WTC11 (cell line): ENCODE results near the gene SGIP1. TPM values are rescaled to one million over a fixed set of nuclear protein-coding genes. Genes with fewer than 3 reads are reported as not detected.

ENCODE experiments used
- ATAC-seq: fragments of 200-7000 bp; cut with Tn5 transposase; 2 replicates; pipeline ENCODE4 v1.10.0; 2021; ENCODE audit warnings: mild to moderate bottlenecking, moderate library complexity
- CTCF ChIA-PET: fragments of 300-600 bp; sonication (Branson Sonifier 250); formaldehyde crosslinking; loops from one replicate; lab custom pipeline; 2021; ENCODE audit warnings: antibody characterized with exemption; lab: Charles Lee
- POLR2A ChIA-PET: fragments of 350-600 bp; sonication (Branson Sonifier 250); formaldehyde crosslinking; loops from one replicate; lab custom pipeline; 2021; ENCODE audit warnings: antibody characterized with exemption; lab: Charles Lee
- DNase-seq: peaks from one replicate; pipeline ENCODE4 v3.0.0; 2021; ENCODE audit warnings: low spot score
- H3K27ac Mint-ChIP-seq: 2 replicates; pipeline ENCODE4 v1.8.0; 2021; ENCODE audit warnings: mixed read lengths
- H3K27me3 Mint-ChIP-seq: 2 replicates; pipeline ENCODE4 v1.8.0; 2021; ENCODE audit warnings: low read depth, mild to moderate bottlenecking, moderate library complexity, mixed read lengths
- H3K36me3 Mint-ChIP-seq: 2 replicates; pipeline ENCODE4 v1.8.0; 2021; ENCODE audit warnings: mixed read lengths
- H3K4me1 Mint-ChIP-seq: 2 replicates; pipeline ENCODE4 v1.8.0; 2022; ENCODE audit warnings: mixed read lengths
- H3K4me3 Mint-ChIP-seq: 2 replicates; pipeline ENCODE4 v1.8.0; 2021; ENCODE audit warnings: mild to moderate bottlenecking, moderate library complexity, mixed read lengths
- H3K9me3 Mint-ChIP-seq: 2 replicates; pipeline ENCODE4 v1.8.0; 2021; ENCODE audit warnings: mixed read lengths
- CREM ChIP-seq: sonication (generic); formaldehyde crosslinking; IDR thresholded peaks from 2 replicates; pipeline ENCODE4 v1.8.1; 2022; ENCODE audit warnings: mild to moderate bottlenecking, missing genetic modification reagents, moderate library complexity
- FOXK1 ChIP-seq: sonication (generic); formaldehyde crosslinking; IDR thresholded peaks from 2 replicates; pipeline ENCODE4 v1.8.0; 2022; ENCODE audit warnings: mild to moderate bottlenecking, moderate library complexity, missing genetic modification reagents
- IRF2 ChIP-seq: sonication (generic); formaldehyde crosslinking; IDR thresholded peaks from 2 replicates; pipeline ENCODE4 v1.8.0; 2022; ENCODE audit warnings: low read depth, missing genetic modification reagents, borderline replicate concordance
- NFATC4 ChIP-seq: fragments of 250-450 bp; sonication (Bioruptor Pico); IDR thresholded peaks from 2 replicates; pipeline ENCODE4 v1.9.0; 2021; ENCODE audit warnings: mild to moderate bottlenecking
- NFYB ChIP-seq: sonication (generic); formaldehyde crosslinking; conservative IDR thresholded peaks from 2 replicates; pipeline ENCODE4 v1.8.0; 2022; ENCODE audit warnings: low read depth, missing genetic modification reagents
- RELA ChIP-seq: sonication (generic); formaldehyde crosslinking; IDR thresholded peaks from 2 replicates; pipeline ENCODE4 v1.8.1; 2022; ENCODE audit warnings: missing genetic modification reagents, mild to moderate bottlenecking, borderline replicate concordance
- TEAD1 ChIP-seq: sonication (generic); formaldehyde crosslinking; IDR thresholded peaks from 2 replicates; pipeline ENCODE4 v1.8.0; 2022; ENCODE audit warnings: mild to moderate bottlenecking, missing genetic modification reagents
- ZNF317 ChIP-seq: sonication (generic); formaldehyde crosslinking; IDR thresholded peaks from 2 replicates; pipeline ENCODE4 v1.8.1; 2023; ENCODE audit warnings: low read depth, mild to moderate bottlenecking, moderate library complexity, missing genetic modification reagents, borderline replicate concordance
- total RNA-seq: library from RNA; stranded (reverse); gene quantifications from 3 replicates; pipeline ENCODE4 v1.2.3, GENCODE V29; 2021
- TF ChIP-seq, protein P1 (sequence below): sonication (generic); formaldehyde crosslinking; conservative IDR thresholded peaks from 2 replicates; pipeline ENCODE4 v1.8.1; 2022; ENCODE audit warnings: mild to moderate bottlenecking, missing genetic modification reagents
- TF ChIP-seq, protein P2 (sequence below): sonication (generic); formaldehyde crosslinking; IDR thresholded peaks from 2 replicates; pipeline ENCODE4 v1.8.1; 2022; ENCODE audit warnings: mild to moderate bottlenecking, missing genetic modification reagents, moderate library complexity, borderline replicate concordance
- TF ChIP-seq, protein P3 (sequence below): sonication (generic); formaldehyde crosslinking; IDR thresholded peaks from 2 replicates; pipeline ENCODE4 v1.8.1; 2023; ENCODE audit warnings: mild to moderate bottlenecking, missing genetic modification reagents, borderline replicate concordance
- TF ChIP-seq, protein P4 (sequence below): sonication (generic); formaldehyde crosslinking; IDR thresholded peaks from 2 replicates; pipeline ENCODE4 v1.8.1; 2022; ENCODE audit warnings: low read depth, mild to moderate bottlenecking, moderate library complexity, missing genetic modification reagents, borderline replicate concordance
- TF ChIP-seq, protein P5 (sequence below): sonication (generic); formaldehyde crosslinking; IDR thresholded peaks from 2 replicates; pipeline ENCODE4 v1.8.1; 2022; ENCODE audit warnings: missing genetic modification reagents, borderline replicate concordance
- TF ChIP-seq, protein P6 (sequence below): sonication (generic); formaldehyde crosslinking; IDR thresholded peaks from 2 replicates; pipeline ENCODE4 v1.8.1; 2023; ENCODE audit warnings: mild to moderate bottlenecking, missing genetic modification reagents, moderate library complexity
- TF ChIP-seq, protein P7 (sequence below): fragments of 250-450 bp; sonication (Bioruptor Pico); IDR thresholded peaks from 2 replicates; pipeline ENCODE4 v1.9.0; 2021; ENCODE audit warnings: mild to moderate bottlenecking
- TF ChIP-seq, protein P8 (sequence below): fragments of 250-450 bp; sonication (Bioruptor Pico); IDR thresholded peaks from 2 replicates; pipeline ENCODE4 v1.9.0; 2021; ENCODE audit warnings: moderate library complexity, mild to moderate bottlenecking, inconsistent platforms, borderline replicate concordance
- TF ChIP-seq, protein P9 (sequence below): sonication (generic); formaldehyde crosslinking; IDR thresholded peaks from 2 replicates; pipeline ENCODE4 v1.8.0; 2022; ENCODE audit warnings: mild to moderate bottlenecking, missing genetic modification reagents

SGIP1 gene
- total RNA-seq, 1 experiment from 2014 or later: 3.9 TPM

DNA sequence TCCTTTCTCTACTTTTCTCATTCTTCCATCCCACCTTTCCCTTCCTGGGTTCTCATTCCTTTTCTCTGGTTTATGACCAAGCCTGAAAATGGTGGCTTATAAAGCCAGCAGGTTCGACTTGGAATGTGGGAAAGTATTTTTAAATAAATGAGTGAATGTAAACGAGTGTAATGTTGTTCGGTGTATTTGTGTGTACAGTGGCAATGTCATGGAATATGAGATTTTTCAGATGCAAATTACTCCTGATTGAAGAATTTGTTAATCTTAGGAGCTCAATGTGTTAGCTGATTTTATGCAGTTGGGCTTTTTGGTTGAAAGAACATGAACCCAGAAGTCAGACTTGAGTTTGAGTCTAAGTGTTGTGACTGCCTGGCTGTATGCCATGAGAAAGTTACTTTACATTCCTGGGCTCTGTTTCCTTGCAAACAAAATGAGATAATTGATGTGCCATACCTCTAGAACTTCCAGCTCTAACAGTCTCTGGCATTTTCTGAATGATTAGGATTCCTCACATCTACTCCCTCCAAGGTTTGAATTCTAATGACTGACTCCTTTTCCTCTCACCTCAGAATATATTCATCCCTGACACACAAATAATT, 6.6 kb downstream of the SGIP1 start (continued):
- TF ChIP-seq IRF2 (CRISPR knock-in tag): no peak
- TF ChIP-seq NFYB (CRISPR knock-in tag): no peak
- TF ChIP-seq, protein P1, sequence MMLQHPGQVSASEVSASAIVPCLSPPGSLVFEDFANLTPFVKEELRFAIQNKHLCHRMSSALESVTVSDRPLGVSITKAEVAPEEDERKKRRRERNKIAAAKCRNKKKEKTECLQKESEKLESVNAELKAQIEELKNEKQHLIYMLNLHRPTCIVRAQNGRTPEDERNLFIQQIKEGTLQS: no peak
- TF ChIP-seq, all 79 proteins: peak for 0

DNA sequence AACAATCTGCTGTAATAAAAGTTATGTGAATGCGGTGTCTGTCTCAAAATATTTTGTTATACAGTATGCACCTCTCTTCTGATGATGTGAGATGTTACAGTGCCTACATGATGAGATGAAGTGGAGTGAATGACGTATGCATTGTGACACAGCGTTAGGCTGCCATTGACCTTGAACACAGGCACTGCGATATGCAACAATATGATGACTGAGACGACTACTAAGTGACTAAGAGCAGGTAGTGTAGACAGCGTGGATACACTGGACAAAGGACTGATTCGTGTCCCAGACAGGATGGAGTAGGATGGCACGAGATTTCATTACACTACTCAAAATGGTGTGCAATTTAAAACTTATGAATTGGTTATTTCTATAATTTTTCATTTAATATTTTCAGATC, 8.4 kb downstream of the SGIP1 start:
- POLR2A ChIA-PET: no interaction called here
- Mint-ChIP-seq H3K4me1 (peaks cover 28% of the 10 kb centered on the region), H3K27ac (no peak overlapping the region), H3K27me3 (no peaks in the 10 kb centered on the region), H3K9me3 (no peaks in the 10 kb centered on the region), H3K4me3 (no peak overlapping the region), H3K36me3 (no peaks in the 10 kb centered on the region)
- TF ChIP-seq NFATC4 (CRISPR knock-in tag) (no peak), TEAD1 (CRISPR knock-in tag) (no peak), FOXK1 (CRISPR knock-in tag) (no peak), ZNF317 (CRISPR knock-in tag) (no peak), RELA (CRISPR knock-in tag) (no peak), CREM (CRISPR knock-in tag) (no peak)
- TF ChIP-seq, protein P2, sequence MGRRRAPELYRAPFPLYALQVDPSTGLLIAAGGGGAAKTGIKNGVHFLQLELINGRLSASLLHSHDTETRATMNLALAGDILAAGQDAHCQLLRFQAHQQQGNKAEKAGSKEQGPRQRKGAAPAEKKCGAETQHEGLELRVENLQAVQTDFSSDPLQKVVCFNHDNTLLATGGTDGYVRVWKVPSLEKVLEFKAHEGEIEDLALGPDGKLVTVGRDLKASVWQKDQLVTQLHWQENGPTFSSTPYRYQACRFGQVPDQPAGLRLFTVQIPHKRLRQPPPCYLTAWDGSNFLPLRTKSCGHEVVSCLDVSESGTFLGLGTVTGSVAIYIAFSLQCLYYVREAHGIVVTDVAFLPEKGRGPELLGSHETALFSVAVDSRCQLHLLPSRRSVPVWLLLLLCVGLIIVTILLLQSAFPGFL (CRISPR knock-in tag): no peak
- TF ChIP-seq, protein P3, sequence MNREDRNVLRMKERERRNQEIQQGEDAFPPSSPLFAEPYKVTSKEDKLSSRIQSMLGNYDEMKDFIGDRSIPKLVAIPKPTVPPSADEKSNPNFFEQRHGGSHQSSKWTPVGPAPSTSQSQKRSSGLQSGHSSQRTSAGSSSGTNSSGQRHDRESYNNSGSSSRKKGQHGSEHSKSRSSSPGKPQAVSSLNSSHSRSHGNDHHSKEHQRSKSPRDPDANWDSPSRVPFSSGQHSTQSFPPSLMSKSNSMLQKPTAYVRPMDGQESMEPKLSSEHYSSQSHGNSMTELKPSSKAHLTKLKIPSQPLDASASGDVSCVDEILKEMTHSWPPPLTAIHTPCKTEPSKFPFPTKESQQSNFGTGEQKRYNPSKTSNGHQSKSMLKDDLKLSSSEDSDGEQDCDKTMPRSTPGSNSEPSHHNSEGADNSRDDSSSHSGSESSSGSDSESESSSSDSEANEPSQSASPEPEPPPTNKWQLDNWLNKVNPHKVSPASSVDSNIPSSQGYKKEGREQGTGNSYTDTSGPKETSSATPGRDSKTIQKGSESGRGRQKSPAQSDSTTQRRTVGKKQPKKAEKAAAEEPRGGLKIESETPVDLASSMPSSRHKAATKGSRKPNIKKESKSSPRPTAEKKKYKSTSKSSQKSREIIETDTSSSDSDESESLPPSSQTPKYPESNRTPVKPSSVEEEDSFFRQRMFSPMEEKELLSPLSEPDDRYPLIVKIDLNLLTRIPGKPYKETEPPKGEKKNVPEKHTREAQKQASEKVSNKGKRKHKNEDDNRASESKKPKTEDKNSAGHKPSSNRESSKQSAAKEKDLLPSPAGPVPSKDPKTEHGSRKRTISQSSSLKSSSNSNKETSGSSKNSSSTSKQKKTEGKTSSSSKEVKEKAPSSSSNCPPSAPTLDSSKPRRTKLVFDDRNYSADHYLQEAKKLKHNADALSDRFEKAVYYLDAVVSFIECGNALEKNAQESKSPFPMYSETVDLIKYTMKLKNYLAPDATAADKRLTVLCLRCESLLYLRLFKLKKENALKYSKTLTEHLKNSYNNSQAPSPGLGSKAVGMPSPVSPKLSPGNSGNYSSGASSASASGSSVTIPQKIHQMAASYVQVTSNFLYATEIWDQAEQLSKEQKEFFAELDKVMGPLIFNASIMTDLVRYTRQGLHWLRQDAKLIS (CRISPR knock-in tag): no peak
- TF ChIP-seq, protein P4, sequence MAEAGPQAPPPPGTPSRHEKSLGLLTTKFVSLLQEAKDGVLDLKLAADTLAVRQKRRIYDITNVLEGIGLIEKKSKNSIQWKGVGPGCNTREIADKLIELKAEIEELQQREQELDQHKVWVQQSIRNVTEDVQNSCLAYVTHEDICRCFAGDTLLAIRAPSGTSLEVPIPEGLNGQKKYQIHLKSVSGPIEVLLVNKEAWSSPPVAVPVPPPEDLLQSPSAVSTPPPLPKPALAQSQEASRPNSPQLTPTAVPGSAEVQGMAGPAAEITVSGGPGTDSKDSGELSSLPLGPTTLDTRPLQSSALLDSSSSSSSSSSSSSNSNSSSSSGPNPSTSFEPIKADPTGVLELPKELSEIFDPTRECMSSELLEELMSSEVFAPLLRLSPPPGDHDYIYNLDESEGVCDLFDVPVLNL (CRISPR knock-in tag): no peak
- TF ChIP-seq, protein P5, sequence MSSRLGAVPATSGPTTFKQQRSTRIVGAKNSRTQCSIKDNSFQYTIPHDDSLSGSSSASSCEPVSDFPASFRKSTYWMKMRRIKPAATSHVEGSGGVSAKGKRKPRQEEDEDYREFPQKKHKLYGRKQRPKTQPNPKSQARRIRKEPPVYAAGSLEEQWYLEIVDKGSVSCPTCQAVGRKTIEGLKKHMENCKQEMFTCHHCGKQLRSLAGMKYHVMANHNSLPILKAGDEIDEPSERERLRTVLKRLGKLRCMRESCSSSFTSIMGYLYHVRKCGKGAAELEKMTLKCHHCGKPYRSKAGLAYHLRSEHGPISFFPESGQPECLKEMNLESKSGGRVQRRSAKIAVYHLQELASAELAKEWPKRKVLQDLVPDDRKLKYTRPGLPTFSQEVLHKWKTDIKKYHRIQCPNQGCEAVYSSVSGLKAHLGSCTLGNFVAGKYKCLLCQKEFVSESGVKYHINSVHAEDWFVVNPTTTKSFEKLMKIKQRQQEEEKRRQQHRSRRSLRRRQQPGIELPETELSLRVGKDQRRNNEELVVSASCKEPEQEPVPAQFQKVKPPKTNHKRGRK: no peak
- TF ChIP-seq, protein P6, sequence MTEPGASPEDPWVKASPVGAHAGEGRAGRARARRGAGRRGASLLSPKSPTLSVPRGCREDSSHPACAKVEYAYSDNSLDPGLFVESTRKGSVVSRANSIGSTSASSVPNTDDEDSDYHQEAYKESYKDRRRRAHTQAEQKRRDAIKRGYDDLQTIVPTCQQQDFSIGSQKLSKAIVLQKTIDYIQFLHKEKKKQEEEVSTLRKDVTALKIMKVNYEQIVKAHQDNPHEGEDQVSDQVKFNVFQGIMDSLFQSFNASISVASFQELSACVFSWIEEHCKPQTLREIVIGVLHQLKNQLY (CRISPR knock-in tag): no peak
- TF ChIP-seq, protein P7, sequence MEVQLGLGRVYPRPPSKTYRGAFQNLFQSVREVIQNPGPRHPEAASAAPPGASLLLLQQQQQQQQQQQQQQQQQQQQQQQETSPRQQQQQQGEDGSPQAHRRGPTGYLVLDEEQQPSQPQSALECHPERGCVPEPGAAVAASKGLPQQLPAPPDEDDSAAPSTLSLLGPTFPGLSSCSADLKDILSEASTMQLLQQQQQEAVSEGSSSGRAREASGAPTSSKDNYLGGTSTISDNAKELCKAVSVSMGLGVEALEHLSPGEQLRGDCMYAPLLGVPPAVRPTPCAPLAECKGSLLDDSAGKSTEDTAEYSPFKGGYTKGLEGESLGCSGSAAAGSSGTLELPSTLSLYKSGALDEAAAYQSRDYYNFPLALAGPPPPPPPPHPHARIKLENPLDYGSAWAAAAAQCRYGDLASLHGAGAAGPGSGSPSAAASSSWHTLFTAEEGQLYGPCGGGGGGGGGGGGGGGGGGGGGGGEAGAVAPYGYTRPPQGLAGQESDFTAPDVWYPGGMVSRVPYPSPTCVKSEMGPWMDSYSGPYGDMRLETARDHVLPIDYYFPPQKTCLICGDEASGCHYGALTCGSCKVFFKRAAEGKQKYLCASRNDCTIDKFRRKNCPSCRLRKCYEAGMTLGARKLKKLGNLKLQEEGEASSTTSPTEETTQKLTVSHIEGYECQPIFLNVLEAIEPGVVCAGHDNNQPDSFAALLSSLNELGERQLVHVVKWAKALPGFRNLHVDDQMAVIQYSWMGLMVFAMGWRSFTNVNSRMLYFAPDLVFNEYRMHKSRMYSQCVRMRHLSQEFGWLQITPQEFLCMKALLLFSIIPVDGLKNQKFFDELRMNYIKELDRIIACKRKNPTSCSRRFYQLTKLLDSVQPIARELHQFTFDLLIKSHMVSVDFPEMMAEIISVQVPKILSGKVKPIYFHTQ (CRISPR knock-in tag): no peak
- TF ChIP-seq, protein P8, sequence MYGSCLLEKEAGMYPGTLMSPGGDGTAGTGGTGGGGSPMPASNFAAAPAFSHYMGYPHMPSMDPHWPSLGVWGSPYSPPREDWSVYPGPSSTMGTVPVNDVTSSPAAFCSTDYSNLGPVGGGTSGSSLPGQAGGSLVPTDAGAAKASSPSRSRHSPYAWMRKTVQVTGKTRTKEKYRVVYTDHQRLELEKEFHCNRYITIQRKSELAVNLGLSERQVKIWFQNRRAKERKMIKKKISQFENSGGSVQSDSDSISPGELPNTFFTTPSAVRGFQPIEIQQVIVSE: no peak
- TF ChIP-seq, protein P9, sequence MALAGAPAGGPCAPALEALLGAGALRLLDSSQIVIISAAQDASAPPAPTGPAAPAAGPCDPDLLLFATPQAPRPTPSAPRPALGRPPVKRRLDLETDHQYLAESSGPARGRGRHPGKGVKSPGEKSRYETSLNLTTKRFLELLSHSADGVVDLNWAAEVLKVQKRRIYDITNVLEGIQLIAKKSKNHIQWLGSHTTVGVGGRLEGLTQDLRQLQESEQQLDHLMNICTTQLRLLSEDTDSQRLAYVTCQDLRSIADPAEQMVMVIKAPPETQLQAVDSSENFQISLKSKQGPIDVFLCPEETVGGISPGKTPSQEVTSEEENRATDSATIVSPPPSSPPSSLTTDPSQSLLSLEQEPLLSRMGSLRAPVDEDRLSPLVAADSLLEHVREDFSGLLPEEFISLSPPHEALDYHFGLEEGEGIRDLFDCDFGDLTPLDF (CRISPR knock-in tag): no peak
- CTCF ChIA-PET: no interaction called here
- ATAC-seq (no peak), DNase-seq (no peak)
